GM12892 (cell line): ENCODE measurements around the gene CEP72.

Experiments
- POLR2A ChIP-seq: IDR thresholded peaks from 2 replicates; pipeline ENCODE4 v1.6.1; 2011; ENCODE audit warnings: low read depth, low read length, control low read depth
- POLR2AphosphoS5 ChIP-seq: IDR thresholded peaks from 2 replicates; pipeline ENCODE4 v1.6.1; 2011; ENCODE audit warnings: low read depth, low read length, control low read depth
- TAF1 ChIP-seq: IDR thresholded peaks from 2 replicates; pipeline ENCODE4 v1.6.1; 2011; ENCODE audit warnings: low read depth, mild to moderate bottlenecking, control low read depth, low read length, borderline replicate concordance

DNA sequence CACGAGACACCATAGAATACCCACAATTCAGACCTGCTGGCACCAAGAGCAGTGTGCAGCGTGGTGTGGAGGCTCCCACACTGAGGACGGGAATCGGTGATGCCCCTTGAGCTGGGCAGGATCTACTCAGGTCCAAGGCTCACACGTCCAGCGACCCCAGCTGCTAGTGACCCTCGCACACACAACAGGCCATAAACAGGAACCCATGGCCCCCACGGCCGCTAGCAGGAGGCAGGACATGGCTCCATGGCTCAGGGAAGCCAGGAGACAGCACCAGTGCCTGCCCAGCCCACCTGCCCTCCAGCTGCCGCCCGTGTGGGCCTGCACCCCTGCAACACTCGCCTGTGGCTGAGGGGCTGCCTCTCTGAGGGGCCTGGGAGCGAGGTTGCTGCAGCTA, 44.5 kb upstream of the CEP72 start:
- TF ChIP-seq POLR2A (no peak), POLR2AphosphoS5 (no peak), TAF1 (no peak)
